K562 (cell line): Measurements from ENCODE around the gene FBN3.
A peak's percentile ranks its signal among the peaks of the same experiment; 100 is the strongest.

Experiments used
- CTCF ChIP-seq, 3 experiments: IDR thresholded peaks in 2 of 3; conservative IDR thresholded peaks in 1 of 3; 2 replicates each; pipeline ENCODE4 v1.5.1; 2011 to 2012; ENCODE audit warnings: low read length in 3 of 3, mild to moderate bottlenecking in 3 of 3, control low read depth in 2 of 3, improper control_type of control experiment in 1 of 3, inconsistent platforms in 1 of 3, low read depth in 1 of 3, mixed read lengths in 1 of 3, moderate library complexity in 1 of 3; ENCODE audit not compliant: insufficient read depth in 2 of 3
- KAT7 ChIP-seq: sonication (generic); formaldehyde crosslinking; IDR thresholded peaks from 2 replicates; pipeline ENCODE4 v1.8.0; 2022; ENCODE audit warnings: missing genetic modification reagents, mild to moderate bottlenecking, borderline replicate concordance
- NR2C1 ChIP-seq, 2 experiments: fragments of 450-650 bp; IDR thresholded peaks; 2 replicates each; pipeline ENCODE4 v1.6.1; 2017; ENCODE audit warnings: mild to moderate bottlenecking in 2 of 2, antibody characterized with exemption in 1 of 2, inconsistent platforms in 1 of 2, missing compliant biosample characterization in 1 of 2, missing genetic modification characterization in 1 of 2
- RB1 ChIP-seq: fragments of 450-650 bp; IDR thresholded peaks from 2 replicates; pipeline ENCODE4 v1.6.1; 2017; ENCODE audit warnings: low read depth, mild to moderate bottlenecking
- SIX5 ChIP-seq, 2 experiments: IDR thresholded peaks; 2 replicates each; pipeline ENCODE4 v1.6.1; 2011; ENCODE audit warnings: low read length in 2 of 2, borderline replicate concordance in 1 of 2, low read depth in 1 of 2, mild to moderate bottlenecking in 1 of 2, moderate library complexity in 1 of 2; ENCODE audit not compliant: insufficient read depth in 1 of 2
- ZNF274 ChIP-seq: IDR thresholded peaks from 2 replicates; pipeline ENCODE4 v1.6.1; 2011; ENCODE audit warnings: low read depth, mild to moderate bottlenecking, low read length, moderate library complexity, borderline replicate concordance
- TF ChIP-seq, protein P1 (sequence below): fragments of 150-350 bp; conservative IDR thresholded peaks from 2 replicates; pipeline ENCODE4 v1.6.1; 2014; ENCODE audit warnings: low read length

DNA sequence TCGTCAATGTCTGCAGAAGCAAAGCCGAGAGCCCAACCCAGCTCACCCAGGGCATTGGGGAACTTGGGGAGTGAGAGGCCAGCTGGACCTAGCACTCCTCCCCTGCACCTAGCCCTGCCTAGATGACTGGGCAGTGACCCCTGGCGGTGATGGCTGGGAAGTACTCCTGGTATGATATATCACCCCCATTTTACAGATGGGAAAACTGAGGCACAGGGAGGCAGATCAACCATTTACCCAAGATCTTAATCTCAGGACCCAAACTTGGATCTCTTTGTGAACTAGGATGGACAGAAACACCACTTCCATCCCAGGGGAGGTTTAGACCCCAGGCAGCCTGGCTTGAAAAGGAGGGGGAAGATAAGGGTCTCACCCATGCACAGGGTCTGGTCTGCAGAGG, 53.3 kb downstream of the FBN3 start:
- TF ChIP-seq RB1, result no peak
- TF ChIP-seq NR2C1 (IDR thresholded peaks at IDR 0.05), result no peak
- no peak for TF ChIP-seq NR2C1 (tag; IDR thresholded peaks at IDR 0.05)
- TF ChIP-seq ZNF274, result no peak
- TF ChIP-seq KAT7 (CRISPR knock-in tag), result no peak
- TF ChIP-seq, protein P1, sequence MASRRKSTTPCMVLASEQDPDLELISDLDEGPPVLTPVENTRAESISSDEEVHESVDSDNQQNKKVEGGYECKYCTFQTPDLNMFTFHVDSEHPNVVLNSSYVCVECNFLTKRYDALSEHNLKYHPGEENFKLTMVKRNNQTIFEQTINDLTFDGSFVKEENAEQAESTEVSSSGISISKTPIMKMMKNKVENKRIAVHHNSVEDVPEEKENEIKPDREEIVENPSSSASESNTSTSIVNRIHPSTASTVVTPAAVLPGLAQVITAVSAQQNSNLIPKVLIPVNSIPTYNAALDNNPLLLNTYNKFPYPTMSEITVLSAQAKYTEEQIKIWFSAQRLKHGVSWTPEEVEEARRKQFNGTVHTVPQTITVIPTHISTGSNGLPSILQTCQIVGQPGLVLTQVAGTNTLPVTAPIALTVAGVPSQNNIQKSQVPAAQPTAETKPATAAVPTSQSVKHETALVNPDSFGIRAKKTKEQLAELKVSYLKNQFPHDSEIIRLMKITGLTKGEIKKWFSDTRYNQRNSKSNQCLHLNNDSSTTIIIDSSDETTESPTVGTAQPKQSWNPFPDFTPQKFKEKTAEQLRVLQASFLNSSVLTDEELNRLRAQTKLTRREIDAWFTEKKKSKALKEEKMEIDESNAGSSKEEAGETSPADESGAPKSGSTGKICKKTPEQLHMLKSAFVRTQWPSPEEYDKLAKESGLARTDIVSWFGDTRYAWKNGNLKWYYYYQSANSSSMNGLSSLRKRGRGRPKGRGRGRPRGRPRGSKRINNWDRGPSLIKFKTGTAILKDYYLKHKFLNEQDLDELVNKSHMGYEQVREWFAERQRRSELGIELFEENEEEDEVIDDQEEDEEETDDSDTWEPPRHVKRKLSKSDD, result no peak
- TF ChIP-seq CTCF (IDR thresholded peaks at IDR 0.05 in 2 of 3, conservative IDR thresholded peaks at IDR 0.05 in 1 of 3; ENCODE audit: insufficient read depth in 2 of 3, low read depth in 1 of 3, low read length in 3 of 3), result peak; percentile 37 to 53 (median 43)
- no peak for TF ChIP-seq SIX5 (IDR thresholded peaks at IDR 0.05; ENCODE audit: borderline replicate concordance in 1 of 2, insufficient read depth in 1 of 2, low read depth in 1 of 2, low read length in 2 of 2)
